GM23338 (cell line): ENCODE measurements around the gene EHD2. TPM values are rescaled to one million over a fixed set of nuclear protein-coding genes. Genes with fewer than 3 reads are reported as not detected.

Experiments used
- ATAC-seq: fragments of 200-7000 bp; cut with Tn5 transposase; 3 replicates; pipeline ENCODE4 v1.9.1; 2020
- DNase-seq: peaks from one replicate; pipeline ENCODE4 v3.0.0-alpha.2; 2015; ENCODE audit warnings: low spot score
- H2AFZ ChIP-seq: fragments of 200-600 bp; sonication (generic); 2 replicates; pipeline ENCODE4 v1.8.0; 2016; ENCODE audit warnings: antibody characterized with exemption, mild to moderate bottlenecking, moderate library complexity
- H3F3A ChIP-seq: fragments of 200-600 bp; sonication (generic); replicated peaks from 2 replicates; pipeline ENCODE4 v1.8.0; 2017; ENCODE audit warnings: antibody characterized with exemption, mixed run types, low read depth
- H3K27ac ChIP-seq: fragments of 200-600 bp; sonication (generic); 2 replicates; pipeline ENCODE4 v1.6.1; 2016; ENCODE audit warnings: low read depth
- H3K27me3 ChIP-seq: fragments of 200-600 bp; sonication (generic); 2 replicates; pipeline ENCODE4 v1.8.0; 2016; ENCODE audit warnings: mild to moderate bottlenecking, mixed run types, moderate library complexity; ENCODE audit not compliant: insufficient read depth
- H3K36me3 ChIP-seq: fragments of 200-600 bp; sonication (generic); 2 replicates; pipeline ENCODE4 v1.8.0; 2016; ENCODE audit warnings: mild to moderate bottlenecking; ENCODE audit not compliant: insufficient read depth
- H3K4me1 ChIP-seq: fragments of 200-600 bp; sonication (generic); 2 replicates; pipeline ENCODE4 v1.8.0; 2016; ENCODE audit warnings: mild to moderate bottlenecking, moderate library complexity; ENCODE audit not compliant: insufficient read depth
- H3K4me2 ChIP-seq: fragments of 200-600 bp; sonication (generic); 2 replicates; pipeline ENCODE4 v1.7.1; 2017; ENCODE audit warnings: mixed run types
- H3K4me3 ChIP-seq: fragments of 200-600 bp; sonication (generic); 2 replicates; pipeline ENCODE4 v1.6.1; 2016; ENCODE audit warnings: mixed run types
- H3K79me2 ChIP-seq: fragments of 200-600 bp; sonication (generic); replicated peaks from 2 replicates; pipeline ENCODE4 v1.8.0; 2017; ENCODE audit warnings: mild to moderate bottlenecking; ENCODE audit not compliant: insufficient read depth
- H3K9me2 ChIP-seq: fragments of 200-600 bp; sonication (generic); 2 replicates; pipeline ENCODE4 v1.8.0; 2017; ENCODE audit not compliant: insufficient read depth
- H4K20me1 ChIP-seq: fragments of 200-600 bp; sonication (generic); replicated peaks from 2 replicates; pipeline ENCODE4 v1.8.0; 2017; ENCODE audit warnings: mild to moderate bottlenecking; ENCODE audit not compliant: insufficient read depth
- H3K27ac Mint-ChIP-seq: 2 replicates; pipeline ENCODE4 v1.8.0; 2020; ENCODE audit warnings: inconsistent platforms, mild to moderate bottlenecking, moderate library complexity, mixed read lengths
- H3K27me3 Mint-ChIP-seq: 3 replicates; pipeline ENCODE4 v1.8.0; 2022; ENCODE audit warnings: low read depth, mild to moderate bottlenecking, moderate library complexity, mixed read lengths, inconsistent platforms; ENCODE audit not compliant: insufficient read depth, poor library complexity
- H3K36me3 Mint-ChIP-seq: 3 replicates; pipeline ENCODE4 v1.8.0; 2021; ENCODE audit warnings: low read depth, mild to moderate bottlenecking, inconsistent platforms, moderate library complexity, mixed read lengths
- H3K4me1 Mint-ChIP-seq: 3 replicates; pipeline ENCODE4 v1.8.0; 2020; ENCODE audit warnings: mild to moderate bottlenecking, inconsistent platforms, mixed read lengths
- H3K4me3 Mint-ChIP-seq: 3 replicates; pipeline ENCODE4 v1.8.0; 2021; ENCODE audit warnings: moderate library complexity, mild to moderate bottlenecking, inconsistent platforms, mixed read lengths
- H3K9me3 Mint-ChIP-seq: 3 replicates; pipeline ENCODE4 v1.8.0; 2020; ENCODE audit warnings: moderate library complexity, mild to moderate bottlenecking, inconsistent platforms, mixed read lengths
- CREB1 ChIP-seq: fragments of 250-450 bp; sonication (Bioruptor Pico); IDR thresholded peaks from 2 replicates; pipeline ENCODE4 v1.5.0; 2020; ENCODE audit warnings: low read depth, mild to moderate bottlenecking, moderate library complexity
- EZH2phosphoT487 ChIP-seq: fragments of 200-600 bp; sonication (generic); IDR thresholded peaks from one replicate; pipeline ENCODE4 v1.8.1; 2018; ENCODE audit warnings: antibody characterized with exemption; ENCODE audit not compliant: unreplicated experiment
- NANOG ChIP-seq: IDR thresholded peaks from 2 replicates; pipeline ENCODE4 v1.6.1; 2016; ENCODE audit warnings: antibody characterized with exemption, borderline replicate concordance
- STAT1 ChIP-seq: IDR thresholded peaks from one replicate; pipeline ENCODE4 v1.6.1; 2016; ENCODE audit warnings: antibody characterized with exemption; ENCODE audit not compliant: unreplicated experiment
- ZNF114 ChIP-seq: fragments of 250-450 bp; sonication (Bioruptor Pico); IDR thresholded peaks from 2 replicates; pipeline ENCODE4 v1.5.0; 2020; ENCODE audit warnings: mild to moderate bottlenecking, moderate library complexity
- ZNF331 ChIP-seq: fragments of 250-450 bp; sonication (Bioruptor Pico); IDR thresholded peaks from 2 replicates; pipeline ENCODE4 v1.5.0; 2020; ENCODE audit warnings: low read depth, mild to moderate bottlenecking, moderate library complexity
- polyA plus RNA-seq: library from polyadenylated mRNA; unstranded; fragments of >200 nt; fragmentation: Nextera tagmentation; extraction: Ambion mirVana; gene quantifications from 2 replicates; pipeline ENCODE4 v1.2.1, GENCODE V29; 2016
- total RNA-seq: library from RNA; depleted of rRNA; stranded (reverse); fragments of >200 nt; shearing (Covaris generic); gene quantifications from 2 replicates; pipeline ENCODE4 v1.2.3, GENCODE V29; 2014
- TF ChIP-seq, protein P1 (sequence below): IDR thresholded peaks from one replicate; pipeline ENCODE4 v1.6.1; 2018; ENCODE audit warnings: antibody characterized with exemption; ENCODE audit not compliant: unreplicated experiment
- TF ChIP-seq, protein P2 (sequence below): fragments of 250-450 bp; sonication (Bioruptor Pico); IDR thresholded peaks from 2 replicates; pipeline ENCODE4 v1.5.0; 2020; ENCODE audit warnings: mild to moderate bottlenecking, moderate library complexity

Gene EHD2
- total and polyA plus RNA-seq, 2 experiments from 2014 or later: 6.6 to 10.8 TPM

DNA sequence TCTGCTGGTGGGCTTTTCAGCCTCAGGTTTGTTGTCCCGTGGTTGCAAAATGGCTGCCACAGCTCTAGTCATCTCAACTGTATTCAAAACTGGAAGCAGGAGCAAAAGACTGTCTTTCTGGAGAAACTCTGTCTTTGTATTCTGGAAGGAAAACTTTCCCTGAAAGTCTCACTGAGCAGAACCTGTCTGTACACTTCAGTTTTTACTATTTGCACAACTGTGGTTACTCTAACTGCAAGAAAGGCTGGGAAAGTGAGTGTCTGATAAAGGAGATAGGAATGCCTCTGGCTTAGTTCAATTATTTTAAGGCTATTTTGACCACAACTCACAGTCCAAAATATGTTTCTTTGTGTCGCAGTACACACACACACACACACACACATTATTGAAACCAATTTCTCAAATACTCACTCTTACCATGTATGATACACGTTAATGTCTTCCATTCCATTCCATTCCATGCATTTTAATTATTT lies 49.7 kb upstream of the EHD2 start:
- H3K4me3 ChIP-seq: no peak overlapping the region
- ATAC-seq (no peak), DNase-seq (no peak)
- Mint-ChIP-seq H3K27ac (no peak overlapping the region; the same call in 1 of the 2 replicates), H3K36me3 (peaks cover 2% of the 10 kb centered on the region; the same call in 1 of the 3 replicates), H3K4me3 (no peak overlapping the region), H3K27me3 (peaks cover 8% of the 10 kb centered on the region), H3K9me3 (no peaks in the 10 kb centered on the region), H3K4me1 (peaks cover 22% of the 10 kb centered on the region)
- H2AFZ ChIP-seq: no peak overlapping the region
- H3K27me3 ChIP-seq: no peaks in the 10 kb centered on the region
- H4K20me1 ChIP-seq: peaks cover 35% of the 10 kb centered on the region
- H3K27ac ChIP-seq: 0 out of 2 replicates have a peak overlapping the region, but pooled peaks have one; percentile 39
- H3K4me2 ChIP-seq: no peak overlapping the region
- no peaks in the 10 kb centered on the region for H3K9me2 ChIP-seq
- H3F3A ChIP-seq: 0 out of 2 replicates have a peak, but pooled peaks cover 2% of the 10 kb centered on the region
- no peaks in the 10 kb centered on the region for H3K36me3 ChIP-seq
- peaks cover 22% of the 10 kb centered on the region for H3K4me1 ChIP-seq
- no peak for TF ChIP-seq ZNF331 (CRISPR knock-in tag)
- TF ChIP-seq, protein P1, sequence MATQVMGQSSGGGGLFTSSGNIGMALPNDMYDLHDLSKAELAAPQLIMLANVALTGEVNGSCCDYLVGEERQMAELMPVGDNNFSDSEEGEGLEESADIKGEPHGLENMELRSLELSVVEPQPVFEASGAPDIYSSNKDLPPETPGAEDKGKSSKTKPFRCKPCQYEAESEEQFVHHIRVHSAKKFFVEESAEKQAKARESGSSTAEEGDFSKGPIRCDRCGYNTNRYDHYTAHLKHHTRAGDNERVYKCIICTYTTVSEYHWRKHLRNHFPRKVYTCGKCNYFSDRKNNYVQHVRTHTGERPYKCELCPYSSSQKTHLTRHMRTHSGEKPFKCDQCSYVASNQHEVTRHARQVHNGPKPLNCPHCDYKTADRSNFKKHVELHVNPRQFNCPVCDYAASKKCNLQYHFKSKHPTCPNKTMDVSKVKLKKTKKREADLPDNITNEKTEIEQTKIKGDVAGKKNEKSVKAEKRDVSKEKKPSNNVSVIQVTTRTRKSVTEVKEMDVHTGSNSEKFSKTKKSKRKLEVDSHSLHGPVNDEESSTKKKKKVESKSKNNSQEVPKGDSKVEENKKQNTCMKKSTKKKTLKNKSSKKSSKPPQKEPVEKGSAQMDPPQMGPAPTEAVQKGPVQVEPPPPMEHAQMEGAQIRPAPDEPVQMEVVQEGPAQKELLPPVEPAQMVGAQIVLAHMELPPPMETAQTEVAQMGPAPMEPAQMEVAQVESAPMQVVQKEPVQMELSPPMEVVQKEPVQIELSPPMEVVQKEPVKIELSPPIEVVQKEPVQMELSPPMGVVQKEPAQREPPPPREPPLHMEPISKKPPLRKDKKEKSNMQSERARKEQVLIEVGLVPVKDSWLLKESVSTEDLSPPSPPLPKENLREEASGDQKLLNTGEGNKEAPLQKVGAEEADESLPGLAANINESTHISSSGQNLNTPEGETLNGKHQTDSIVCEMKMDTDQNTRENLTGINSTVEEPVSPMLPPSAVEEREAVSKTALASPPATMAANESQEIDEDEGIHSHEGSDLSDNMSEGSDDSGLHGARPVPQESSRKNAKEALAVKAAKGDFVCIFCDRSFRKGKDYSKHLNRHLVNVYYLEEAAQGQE: no peak
- H3K79me2 ChIP-seq: peaks cover 81% of the 10 kb centered on the region

DNA sequence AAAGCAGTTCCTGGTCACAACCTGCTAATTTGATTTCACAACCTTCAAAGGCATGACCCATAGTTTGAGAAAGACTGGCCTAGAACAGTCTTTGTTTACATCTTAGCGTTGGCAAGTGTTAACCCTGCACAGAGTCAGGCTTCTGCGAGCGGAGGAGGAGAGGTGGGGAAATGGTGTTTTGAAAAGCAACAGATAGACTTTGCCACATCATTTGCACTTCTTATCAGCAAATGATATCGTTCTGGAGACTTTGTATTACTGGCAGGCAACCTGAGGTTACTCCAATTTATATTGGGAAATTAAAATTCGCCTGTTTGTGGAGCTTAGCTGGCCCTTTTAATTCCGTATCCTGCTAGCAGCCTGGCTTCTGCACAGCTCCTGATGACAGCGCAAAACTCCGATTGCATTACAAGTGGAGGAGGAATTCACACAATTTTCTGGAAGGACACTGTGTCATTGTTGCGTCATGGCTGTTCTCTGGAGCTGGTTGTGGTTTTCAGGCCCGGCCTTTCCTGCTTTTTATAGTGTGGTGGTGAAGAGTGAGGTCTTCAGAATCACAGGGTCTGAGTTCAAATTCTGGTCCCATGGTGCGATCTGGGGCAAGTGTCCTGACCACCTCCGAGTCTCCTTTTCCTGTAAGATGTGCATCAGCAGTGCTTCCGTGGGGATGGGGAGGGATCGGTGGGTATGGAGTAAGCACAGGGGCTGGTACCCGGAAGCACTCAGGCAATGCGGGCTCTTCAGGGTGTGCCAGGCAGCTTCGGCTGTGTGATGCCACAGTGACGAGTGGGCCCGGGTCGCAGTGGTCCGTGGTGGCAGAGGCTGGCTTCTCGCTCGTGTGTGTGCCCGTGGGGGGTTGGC lies 49.1 kb upstream of the EHD2 start:
- Histone ChIP-seq H3K27me3 (no peaks in the 10 kb centered on the region), H4K20me1 (peaks cover 32% of the 10 kb centered on the region), H3K4me2 (no peak overlapping the region), H2AFZ (no peak overlapping the region), H3K27ac (no peak overlapping the region), H3F3A (0 out of 2 replicates have a peak, but pooled peaks cover 2% of the 10 kb centered on the region), H3K4me1 (peaks cover 15% of the 10 kb centered on the region), H3K9me2 (no peaks in the 10 kb centered on the region), H3K79me2 (peaks cover 80% of the 10 kb centered on the region), H3K36me3 (no peaks in the 10 kb centered on the region), H3K4me3 (no peak overlapping the region)
- peaks cover 22% of the 10 kb centered on the region for H3K4me1 Mint-ChIP-seq
- H3K36me3 Mint-ChIP-seq: peaks cover 2% of the 10 kb centered on the region; the same call in 1 of the 3 replicates
- H3K9me3 Mint-ChIP-seq: no peaks in the 10 kb centered on the region
- DNase-seq (no peak), ATAC-seq (no peak)
- H3K27ac Mint-ChIP-seq: peak overlapping the region; percentile 33; the same call in 1 of the 2 replicates
- H3K27me3 Mint-ChIP-seq: peaks cover 8% of the 10 kb centered on the region
- H3K4me3 Mint-ChIP-seq: no peak overlapping the region
- TF ChIP-seq ZNF114 (CRISPR knock-in tag) (no peak), STAT1 (no peak), CREB1 (CRISPR knock-in tag) (no peak), EZH2phosphoT487 (no peak), ZNF331 (CRISPR knock-in tag) (no peak), NANOG (no peak)
- TF ChIP-seq, protein P2, sequence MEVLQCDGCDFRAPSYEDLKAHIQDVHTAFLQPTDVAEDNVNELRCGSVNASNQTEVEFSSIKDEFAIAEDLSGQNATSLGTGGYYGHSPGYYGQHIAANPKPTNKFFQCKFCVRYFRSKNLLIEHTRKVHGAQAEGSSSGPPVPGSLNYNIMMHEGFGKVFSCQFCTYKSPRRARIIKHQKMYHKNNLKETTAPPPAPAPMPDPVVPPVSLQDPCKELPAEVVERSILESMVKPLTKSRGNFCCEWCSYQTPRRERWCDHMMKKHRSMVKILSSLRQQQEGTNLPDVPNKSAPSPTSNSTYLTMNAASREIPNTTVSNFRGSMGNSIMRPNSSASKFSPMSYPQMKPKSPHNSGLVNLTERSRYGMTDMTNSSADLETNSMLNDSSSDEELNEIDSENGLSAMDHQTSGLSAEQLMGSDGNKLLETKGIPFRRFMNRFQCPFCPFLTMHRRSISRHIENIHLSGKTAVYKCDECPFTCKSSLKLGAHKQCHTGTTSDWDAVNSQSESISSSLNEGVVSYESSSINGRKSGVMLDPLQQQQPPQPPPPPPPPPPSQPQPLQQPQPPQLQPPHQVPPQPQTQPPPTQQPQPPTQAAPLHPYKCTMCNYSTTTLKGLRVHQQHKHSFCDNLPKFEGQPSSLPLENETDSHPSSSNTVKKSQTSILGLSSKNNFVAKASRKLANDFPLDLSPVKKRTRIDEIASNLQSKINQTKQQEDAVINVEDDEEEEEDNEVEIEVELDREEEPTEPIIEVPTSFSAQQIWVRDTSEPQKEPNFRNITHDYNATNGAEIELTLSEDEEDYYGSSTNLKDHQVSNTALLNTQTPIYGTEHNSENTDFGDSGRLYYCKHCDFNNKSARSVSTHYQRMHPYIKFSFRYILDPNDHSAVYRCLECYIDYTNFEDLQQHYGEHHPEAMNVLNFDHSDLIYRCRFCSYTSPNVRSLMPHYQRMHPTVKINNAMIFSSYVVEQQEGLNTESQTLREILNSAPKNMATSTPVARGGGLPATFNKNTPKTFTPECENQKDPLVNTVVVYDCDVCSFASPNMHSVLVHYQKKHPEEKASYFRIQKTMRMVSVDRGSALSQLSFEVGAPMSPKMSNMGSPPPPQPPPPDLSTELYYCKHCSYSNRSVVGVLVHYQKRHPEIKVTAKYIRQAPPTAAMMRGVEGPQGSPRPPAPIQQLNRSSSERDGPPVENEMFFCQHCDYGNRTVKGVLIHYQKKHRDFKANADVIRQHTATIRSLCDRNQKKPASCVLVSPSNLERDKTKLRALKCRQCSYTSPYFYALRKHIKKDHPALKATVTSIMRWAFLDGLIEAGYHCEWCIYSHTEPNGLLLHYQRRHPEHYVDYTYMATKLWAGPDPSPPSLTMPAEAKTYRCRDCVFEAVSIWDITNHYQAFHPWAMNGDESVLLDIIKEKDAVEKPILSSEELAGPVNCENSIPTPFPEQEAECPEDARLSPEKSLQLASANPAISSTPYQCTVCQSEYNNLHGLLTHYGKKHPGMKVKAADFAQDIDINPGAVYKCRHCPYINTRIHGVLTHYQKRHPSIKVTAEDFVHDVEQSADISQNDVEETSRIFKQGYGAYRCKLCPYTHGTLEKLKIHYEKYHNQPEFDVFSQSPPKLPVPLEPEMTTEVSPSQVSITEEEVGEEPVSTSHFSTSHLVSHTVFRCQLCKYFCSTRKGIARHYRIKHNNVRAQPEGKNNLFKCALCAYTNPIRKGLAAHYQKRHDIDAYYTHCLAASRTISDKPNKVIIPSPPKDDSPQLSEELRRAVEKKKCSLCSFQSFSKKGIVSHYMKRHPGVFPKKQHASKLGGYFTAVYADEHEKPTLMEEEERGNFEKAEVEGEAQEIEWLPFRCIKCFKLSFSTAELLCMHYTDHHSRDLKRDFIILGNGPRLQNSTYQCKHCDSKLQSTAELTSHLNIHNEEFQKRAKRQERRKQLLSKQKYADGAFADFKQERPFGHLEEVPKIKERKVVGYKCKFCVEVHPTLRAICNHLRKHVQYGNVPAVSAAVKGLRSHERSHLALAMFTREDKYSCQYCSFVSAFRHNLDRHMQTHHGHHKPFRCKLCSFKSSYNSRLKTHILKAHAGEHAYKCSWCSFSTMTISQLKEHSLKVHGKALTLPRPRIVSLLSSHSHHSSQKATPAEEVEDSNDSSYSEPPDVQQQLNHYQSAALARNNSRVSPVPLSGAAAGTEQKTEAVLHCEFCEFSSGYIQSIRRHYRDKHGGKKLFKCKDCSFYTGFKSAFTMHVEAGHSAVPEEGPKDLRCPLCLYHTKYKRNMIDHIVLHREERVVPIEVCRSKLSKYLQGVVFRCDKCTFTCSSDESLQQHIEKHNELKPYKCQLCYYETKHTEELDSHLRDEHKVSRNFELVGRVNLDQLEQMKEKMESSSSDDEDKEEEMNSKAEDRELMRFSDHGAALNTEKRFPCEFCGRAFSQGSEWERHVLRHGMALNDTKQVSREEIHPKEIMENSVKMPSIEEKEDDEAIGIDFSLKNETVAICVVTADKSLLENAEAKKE (CRISPR knock-in tag): no peak
